Measurements from ENCODE around the gene KNSTRN. TPM values are rescaled to one million over a fixed set of nuclear protein-coding genes. Genes with fewer than 3 reads are reported as not detected.
A peak's percentile ranks its signal among the peaks of the same experiment; 100 is the strongest.

Gene KNSTRN
- total and polyA plus RNA-seq, 10 donors = 6.0 to 16.8 (median 10.2) TPM

- no peaks in the 10 kb centered on the region for H3K9me3 ChIP-seq
- no peak overlapping the region for H3K27ac ChIP-seq
- H3K27me3 ChIP-seq (replicated peaks in 1 of 7) = peaks cover 0 to 5% (median 0%) of the 10 kb centered on the region in 7 donors
- 42 to 67% (median 48%) methylated on average over 4 to 6 of the region's 6 CpGs for WGBS, 5 donors
- H3K36me3 ChIP-seq = no peaks in the 10 kb centered on the region
- peaks cover 0 to 45% (median 30%) of the 10 kb centered on the region in 6 donors for H3K4me1 ChIP-seq
- no peak for DNase-seq
- intact Hi-C loops (cut with DNase I; ENCODE audit: low total_unique reads) = loop anchor here (5.0 kb wide), 1 partner anchor 78 kb away; no protein-coding TSS in a partner anchor
- no peak overlapping the region for H3K4me3 ChIP-seq
- no peak for TF ChIP-seq POLR2AphosphoS5 (IDR thresholded peaks at IDR 0.05)
- no peak for TF ChIP-seq POLR2A (IDR thresholded peaks at IDR 0.05)
- no peak for TF ChIP-seq CTCF (IDR thresholded peaks at IDR 0.05 in 8 of 11, conservative IDR thresholded peaks at IDR 0.05 in 3 of 11)
Observed at GRCh38 chr15:40344217-40344616, 38.3 kb upstream of the KNSTRN start.

GRCh38 chr15:40344631-40345120, 37.8 kb upstream of the KNSTRN start:
- WGBS, 5 donors = 25 to 43% (median 37%) methylated on average over 13 to 15 of the region's 15 CpGs
- Histone ChIP-seq H3K27me3 (replicated peaks in 1 of 7) (peaks cover 0 to 5% (median 0%) of the 10 kb centered on the region in 7 donors), H3K36me3 (no peaks in the 10 kb centered on the region), H3K4me3 (no peak overlapping the region), H3K9me3 (no peaks in the 10 kb centered on the region), H3K4me1 (peaks cover 0 to 41% (median 27%) of the 10 kb centered on the region in 6 donors), H3K27ac (no peak overlapping the region)
- DNase-seq = peak; percentile 91
- TF ChIP-seq CTCF (IDR thresholded peaks at IDR 0.05 in 8 of 11, conservative IDR thresholded peaks at IDR 0.05 in 3 of 11) = peak; percentile 55 to 89 (median 78)
- TF ChIP-seq POLR2AphosphoS5 (IDR thresholded peaks at IDR 0.05) = no peak
- no peak for TF ChIP-seq POLR2A (IDR thresholded peaks at IDR 0.05)
- intact Hi-C loops (cut with DNase I; ENCODE audit: low total_unique reads) = loop anchor here (5.0 kb wide), 1 partner anchor 78 kb away; no protein-coding TSS in a partner anchor

GRCh38 chr15:40345225-40345866, 37.2 kb upstream of the KNSTRN start:
- no peaks in the 10 kb centered on the region for H3K9me3 ChIP-seq
- H3K4me3 ChIP-seq = no peak overlapping the region
- H3K27me3 ChIP-seq (replicated peaks in 1 of 7) = peaks cover 0 to 5% (median 0%) of the 10 kb centered on the region in 7 donors
- no peak overlapping the region for H3K27ac ChIP-seq
- H3K4me1 ChIP-seq = peaks cover 0 to 34% (median 21%) of the 10 kb centered on the region in 6 donors
- TF ChIP-seq POLR2A (IDR thresholded peaks at IDR 0.05) (no peak), POLR2AphosphoS5 (IDR thresholded peaks at IDR 0.05) (no peak), CTCF (IDR thresholded peaks at IDR 0.05 in 8 of 11, conservative IDR thresholded peaks at IDR 0.05 in 3 of 11) (no peak)
- intact Hi-C loops (cut with DNase I; ENCODE audit: low total_unique reads) = no loop called here
- DNase-seq = no peak
- H3K36me3 ChIP-seq = no peaks in the 10 kb centered on the region
- WGBS, 5 donors = 72 to 85% (median 77%) methylated on average over 10 of the region's 10 CpGs

- intact Hi-C loops (cut with DNase I; ENCODE audit: low total_unique reads) = no loop called here
- Histone ChIP-seq H3K9me3 (no peaks in the 10 kb centered on the region), H3K27ac (no peak overlapping the region), H3K36me3 (no peaks in the 10 kb centered on the region), H3K4me3 (no peak overlapping the region), H3K4me1 (peaks cover 0 to 27% (median 15%) of the 10 kb centered on the region in 6 donors), H3K27me3 (replicated peaks in 1 of 7) (peaks cover 0 to 5% (median 0%) of the 10 kb centered on the region in 7 donors)
- WGBS, 5 donors = 79 to 89% (median 87%) methylated on average over 6 of the region's 6 CpGs
- no peak for TF ChIP-seq POLR2AphosphoS5 (IDR thresholded peaks at IDR 0.05)
- TF ChIP-seq CTCF (IDR thresholded peaks at IDR 0.05 in 8 of 11, conservative IDR thresholded peaks at IDR 0.05 in 3 of 11) = no peak
- DNase-seq = no peak
Observed at GRCh38 chr15:40345867-40346578, 36.5 kb upstream of the KNSTRN start.

All from spleen (tissue), 11 donors.